ENCODE results near the gene NPSR1. TPM values are rescaled to one million over a fixed set of nuclear protein-coding genes. Genes with fewer than 3 reads are reported as not detected.

NPSR1 gene
- total and polyA plus RNA-seq, 11 donors = not detected

- DNase-seq = no peak
- intact Hi-C loops (cut with DNase I) = loop anchor here in 8 of 10 donors (5.0 to 10.0 kb wide), 9 partner anchors 103 to 713 kb away; partner anchors contain the start of gene DPY19L1 (in 6 of the 8)
- no peaks in the 10 kb centered on the region for H3K4me1 ChIP-seq
- H3K36me3 ChIP-seq = no peaks in the 10 kb centered on the region
- no peak overlapping the region for H3K4me3 ChIP-seq
- H3K27me3 ChIP-seq = no peaks in the 10 kb centered on the region
- ATAC-seq = no peak
- TF ChIP-seq POLR2A (IDR thresholded peaks at IDR 0.05) (no peak), CTCF (IDR thresholded peaks at IDR 0.05) (no peak)
- 75 to 78% (median 76%) methylated on average over 16 of the region's 16 CpGs for WGBS, 4 donors
- H3K27ac ChIP-seq = no peak overlapping the region
- no peaks in the 10 kb centered on the region for H3K9me3 ChIP-seq
These were observed 164.0 kb downstream of the NPSR1 start for GRCh38 chr7:34821932-34822558.

- Histone ChIP-seq H3K9me3 (no peaks in the 10 kb centered on the region), H3K4me3 (no peak overlapping the region), H3K27ac (no peak overlapping the region), H3K27me3 (no peaks in the 10 kb centered on the region), H3K36me3 (no peaks in the 10 kb centered on the region), H3K4me1 (no peaks in the 10 kb centered on the region)
- TF ChIP-seq POLR2A (IDR thresholded peaks at IDR 0.05) (no peak), CTCF (IDR thresholded peaks at IDR 0.05) (peak; percentile 75 to 89 (median 83))
- 30 to 46% (median 44%) methylated on average over 7 of the region's 7 CpGs for WGBS, 4 donors
- ATAC-seq (peak in 2 of 4 donors; percentile 38 to 63), DNase-seq (peak in 3 of 5 donors; percentile 32 to 38 (median 36))
- intact Hi-C loops (cut with DNase I) = loop anchor here in 8 of 10 donors (5.0 to 10.0 kb wide), 9 partner anchors 101 to 711 kb away; partner anchors contain the start of gene DPY19L1 (in 6 of the 8)
These were observed 165.7 kb downstream of the NPSR1 start for GRCh38 chr7:34823650-34824258.

GRCh38 chr7:34825221-34825620 lies 167.2 kb downstream of the NPSR1 start:
- 89 to 100% (median 91%) methylated on average over 2 of the region's 2 CpGs for WGBS, 4 donors
- H3K27me3 ChIP-seq = no peaks in the 10 kb centered on the region
- DNase-seq (no peak), ATAC-seq (no peak)
- intact Hi-C loops (cut with DNase I) = loop anchor here in 7 of 10 donors (10.0 kb wide), 5 partner anchors 100 to 710 kb away; partner anchors contain the start of gene DPY19L1 (in 5 of the 7)
- H3K4me1 ChIP-seq = no peaks in the 10 kb centered on the region
- no peak overlapping the region for H3K4me3 ChIP-seq
- no peaks in the 10 kb centered on the region for H3K36me3 ChIP-seq
- H3K27ac ChIP-seq = no peak overlapping the region
- TF ChIP-seq CTCF (IDR thresholded peaks at IDR 0.05) (no peak), POLR2A (IDR thresholded peaks at IDR 0.05) (no peak)
- H3K9me3 ChIP-seq = no peaks in the 10 kb centered on the region

GRCh38 chr7:34830390-34830789 lies 172.4 kb downstream of the NPSR1 start:
- Histone ChIP-seq H3K4me3 (no peak overlapping the region), H3K4me1 (no peaks in the 10 kb centered on the region), H3K27ac (no peak overlapping the region), H3K27me3 (peaks cover 0 to 3% (median 0%) of the 10 kb centered on the region in 9 donors), H3K9me3 (no peaks in the 10 kb centered on the region), H3K36me3 (no peaks in the 10 kb centered on the region)
- intact Hi-C loops (cut with DNase I) = no loop called here
- ATAC-seq = no peak
- DNase-seq = no peak
- no peak for TF ChIP-seq POLR2A (IDR thresholded peaks at IDR 0.05)
- TF ChIP-seq CTCF (IDR thresholded peaks at IDR 0.05) = no peak
- 79 to 91% (median 88%) methylated on average over 3 of the region's 3 CpGs for WGBS, 4 donors

All from heart left ventricle (tissue), 16 donors.